Measurements from ENCODE around the gene PWP2.

DNA sequence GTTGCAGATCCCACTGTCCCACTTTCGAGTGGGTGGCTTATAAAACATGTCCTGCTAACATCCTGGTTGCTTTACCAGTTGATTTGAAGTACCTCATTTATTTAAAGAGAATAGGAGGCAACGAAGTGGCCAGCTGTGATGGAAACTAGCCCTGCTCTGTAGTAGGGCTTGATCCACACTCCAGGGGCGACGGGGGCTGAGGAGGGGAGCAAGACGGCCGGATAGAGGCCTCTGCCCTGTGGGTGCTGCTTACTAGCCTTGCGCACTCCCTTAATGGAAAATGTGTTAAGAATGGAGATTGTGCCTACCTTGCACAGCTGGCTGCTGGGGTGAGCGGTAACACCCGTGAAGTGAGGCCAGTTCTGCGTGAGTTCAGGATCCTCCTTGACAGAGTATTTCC lies 41.1 kb upstream of the PWP2 start:
- TF ChIP-seq, protein P1, sequence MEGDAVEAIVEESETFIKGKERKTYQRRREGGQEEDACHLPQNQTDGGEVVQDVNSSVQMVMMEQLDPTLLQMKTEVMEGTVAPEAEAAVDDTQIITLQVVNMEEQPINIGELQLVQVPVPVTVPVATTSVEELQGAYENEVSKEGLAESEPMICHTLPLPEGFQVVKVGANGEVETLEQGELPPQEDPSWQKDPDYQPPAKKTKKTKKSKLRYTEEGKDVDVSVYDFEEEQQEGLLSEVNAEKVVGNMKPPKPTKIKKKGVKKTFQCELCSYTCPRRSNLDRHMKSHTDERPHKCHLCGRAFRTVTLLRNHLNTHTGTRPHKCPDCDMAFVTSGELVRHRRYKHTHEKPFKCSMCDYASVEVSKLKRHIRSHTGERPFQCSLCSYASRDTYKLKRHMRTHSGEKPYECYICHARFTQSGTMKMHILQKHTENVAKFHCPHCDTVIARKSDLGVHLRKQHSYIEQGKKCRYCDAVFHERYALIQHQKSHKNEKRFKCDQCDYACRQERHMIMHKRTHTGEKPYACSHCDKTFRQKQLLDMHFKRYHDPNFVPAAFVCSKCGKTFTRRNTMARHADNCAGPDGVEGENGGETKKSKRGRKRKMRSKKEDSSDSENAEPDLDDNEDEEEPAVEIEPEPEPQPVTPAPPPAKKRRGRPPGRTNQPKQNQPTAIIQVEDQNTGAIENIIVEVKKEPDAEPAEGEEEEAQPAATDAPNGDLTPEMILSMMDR (IDR thresholded peaks at IDR 0.05) = no peak
- TF ChIP-seq POLR2AphosphoS5 (IDR thresholded peaks at IDR 0.05) (no peak), POLR2A (IDR thresholded peaks at IDR 0.05) (no peak)
